Esophagus (tissue), 2 donors: ENCODE results near the gene ACOT9. TPM values are rescaled to one million over a fixed set of nuclear protein-coding genes. Genes with fewer than 3 reads are reported as not detected.
A peak's percentile ranks its signal among the peaks of the same experiment; 100 is the strongest.
"Not testable (repeated sequence)": the region's sequence is repeated elsewhere in the genome, so short reads cannot be mapped to it uniquely, and the experiment has no call there.

Source experiments
- H3K27ac ChIP-seq, 2 donors: one replicate each; pipeline ENCODE4 v1.5.1; 2013; ENCODE audit warnings: low read depth in 2 of 2, mild to moderate bottlenecking in 2 of 2, inconsistent platforms in 1 of 2, low read length in 1 of 2, moderate library complexity in 1 of 2
- H3K27me3 ChIP-seq, 2 donors: one replicate each; pipeline ENCODE4 v1.6.1; 2013; ENCODE audit warnings: low read length in 2 of 2, control low read depth in 1 of 2, mild to moderate bottlenecking in 1 of 2; ENCODE audit not compliant: insufficient read depth in 2 of 2, control insufficient read depth in 1 of 2
- H3K36me3 ChIP-seq, 2 donors: one replicate each; pipeline ENCODE4 v1.6.1; 2013; ENCODE audit warnings: low read length in 1 of 2; ENCODE audit not compliant: control insufficient read depth in 2 of 2, insufficient read depth in 2 of 2
- H3K4me1 ChIP-seq, 2 donors: one replicate each; pipeline ENCODE4 v1.6.1; 2013; ENCODE audit warnings: low read length in 1 of 2; ENCODE audit not compliant: control insufficient read depth in 2 of 2, insufficient read depth in 2 of 2
- H3K4me3 ChIP-seq, 2 donors: one replicate each; pipeline ENCODE4 v1.5.1; 2013; ENCODE audit warnings: low read length in 2 of 2, mild to moderate bottlenecking in 2 of 2, low read depth in 1 of 2, moderate library complexity in 1 of 2
- H3K9me3 ChIP-seq, 2 donors: one replicate each; pipeline ENCODE4 v1.6.1; 2013; ENCODE audit warnings: mild to moderate bottlenecking in 2 of 2, low read depth in 1 of 2, low read length in 1 of 2, moderate library complexity in 1 of 2; ENCODE audit not compliant: control insufficient read depth in 2 of 2, insufficient read depth in 1 of 2
- WGBS, 2 donors: extraction: QIAGEN DNeasy Blood & Tissue Kit; methylation state at CpG; one replicate each; pipeline ENCODE4 v1.1.7; 2013; 5-methylcytosine and 5-hydroxymethylcytosine counted together
- polyA plus RNA-seq, 2 donors: library from polyadenylated mRNA; stranded (reverse); fragments of 200-250 nt; gene quantifications; one replicate each; pipeline ENCODE4 v1.2.3, GENCODE V29; 2013
- donor health status: healthy with polysubstance abuse.
- donor health status: Bipolar disorder and iron deficiency.

ACOT9 gene
- polyA plus RNA-seq, 2 donors, result 10.3 to 11.6 TPM

GRCh38 chrX:23705235-23705634, 37.8 kb downstream of the ACOT9 start:
- Histone ChIP-seq H3K9me3 (no peaks in the 10 kb centered on the region), H3K36me3 (no peaks in the 10 kb centered on the region), H3K4me3 (no peak overlapping the region), H3K27me3 (no peaks in the 10 kb centered on the region), H3K4me1 (no peaks in the 10 kb centered on the region), H3K27ac (no peak overlapping the region)
- WGBS, 2 donors, result 86 to 93% methylated on average over 5 of the region's 5 CpGs

DNA sequence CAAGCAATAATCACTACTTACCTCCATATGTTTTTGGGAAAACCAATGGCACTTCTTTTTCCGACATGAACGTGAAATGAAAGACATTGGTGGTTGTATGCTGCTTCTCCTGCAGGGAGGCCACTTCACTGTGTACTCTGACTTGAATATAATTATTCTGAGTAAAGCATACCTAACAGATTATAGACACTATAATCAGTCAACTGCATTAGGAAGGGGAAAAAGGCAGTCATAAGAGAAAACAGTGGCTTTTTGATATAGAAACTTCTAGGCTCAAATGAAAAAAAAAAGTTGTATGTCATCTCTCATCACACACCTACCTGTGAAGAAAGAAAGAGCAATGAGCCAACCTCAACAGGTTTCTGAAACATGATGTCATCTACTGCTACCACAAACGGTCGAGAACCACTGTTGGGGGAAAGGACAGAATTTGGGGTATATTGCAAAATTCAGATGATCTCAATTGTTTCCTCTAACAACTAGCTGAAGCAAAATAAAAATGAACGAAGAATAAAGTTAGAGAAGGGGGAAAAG, 38.3 kb downstream of the ACOT9 start:
- Histone ChIP-seq H3K27ac (no peak overlapping the region), H3K4me1 (no peaks in the 10 kb centered on the region), H3K9me3 (no peaks in the 10 kb centered on the region), H3K27me3 (no peaks in the 10 kb centered on the region), H3K36me3 (no peaks in the 10 kb centered on the region), H3K4me3 (no peak overlapping the region)
- 90 to 93% methylated on average over 5 of the region's 5 CpGs for WGBS, 2 donors

DNA sequence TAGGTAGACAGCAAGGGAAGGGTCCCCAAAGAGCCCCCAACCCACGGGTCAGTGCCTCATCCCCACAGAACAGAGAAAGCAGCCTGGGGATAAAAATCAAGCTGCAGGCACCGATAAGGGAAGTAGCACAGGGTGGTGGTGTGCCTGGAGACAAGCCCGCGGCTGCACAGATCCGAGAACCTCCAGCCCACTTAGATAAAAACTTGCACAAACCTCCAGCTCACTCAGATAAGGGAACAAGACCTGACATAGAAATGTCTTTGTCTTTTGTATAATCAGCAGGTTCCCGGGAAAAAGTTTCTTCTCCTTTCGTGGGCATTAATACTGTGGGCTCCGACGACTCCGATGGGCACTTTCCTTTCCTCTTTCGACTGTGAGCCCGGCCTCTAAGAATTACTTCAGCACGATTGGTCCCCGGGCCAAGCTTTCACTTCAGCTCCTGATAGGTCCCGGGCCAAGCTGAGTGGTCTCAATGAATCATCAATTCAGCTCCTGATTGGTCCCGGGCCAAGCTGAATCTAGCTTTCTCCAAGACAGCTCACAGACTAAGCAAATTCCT, 43.4 kb downstream of the ACOT9 start:
- Histone ChIP-seq H3K36me3 (no peaks in the 10 kb centered on the region), H3K4me3 (no peak overlapping the region), H3K4me1 (no peaks in the 10 kb centered on the region), H3K9me3 (no peaks in the 10 kb centered on the region), H3K27ac (no peak overlapping the region), H3K27me3 (no peaks in the 10 kb centered on the region)
- 63 to 67% methylated on average over 16 of the region's 16 CpGs for WGBS, 2 donors

- H3K4me1 ChIP-seq, result no peaks in the 10 kb centered on the region
- H3K9me3 ChIP-seq, result no peaks in the 10 kb centered on the region
- WGBS, 2 donors, result 0 to 2% methylated on average over 6 to 8 of the region's 8 CpGs
- no peak overlapping the region for H3K27ac ChIP-seq
- no peaks in the 10 kb centered on the region for H3K36me3 ChIP-seq
- H3K4me3 ChIP-seq, result no peak overlapping the region
- no peaks in the 10 kb centered on the region for H3K27me3 ChIP-seq
These were observed 48.5 kb downstream of the ACOT9 start for GRCh38 chrX:23694606-23695005.

- no peaks in the 10 kb centered on the region for H3K27me3 ChIP-seq
- H3K4me3 ChIP-seq, result no peak overlapping the region
- 67 to 68% methylated on average over 8 of the region's 8 CpGs for WGBS, 2 donors
- H3K36me3 ChIP-seq, result no peaks in the 10 kb centered on the region
- H3K27ac ChIP-seq, result no peak overlapping the region
- no peaks in the 10 kb centered on the region for H3K9me3 ChIP-seq
- H3K4me1 ChIP-seq, result no peaks in the 10 kb centered on the region
These were observed 50.9 kb downstream of the ACOT9 start for GRCh38 chrX:23692166-23692565.

- H3K9me3 ChIP-seq, H3K36me3 ChIP-seq, H3K4me3 ChIP-seq, H3K27me3 ChIP-seq, H3K27ac ChIP-seq, H3K4me1 ChIP-seq: not testable (repeated sequence)
- WGBS, 2 donors, result 82 to 97% methylated on average over 3 of the region's 3 CpGs
These were observed 66.6 kb downstream of the ACOT9 start for GRCh38 chrX:23676486-23676885.

DNA sequence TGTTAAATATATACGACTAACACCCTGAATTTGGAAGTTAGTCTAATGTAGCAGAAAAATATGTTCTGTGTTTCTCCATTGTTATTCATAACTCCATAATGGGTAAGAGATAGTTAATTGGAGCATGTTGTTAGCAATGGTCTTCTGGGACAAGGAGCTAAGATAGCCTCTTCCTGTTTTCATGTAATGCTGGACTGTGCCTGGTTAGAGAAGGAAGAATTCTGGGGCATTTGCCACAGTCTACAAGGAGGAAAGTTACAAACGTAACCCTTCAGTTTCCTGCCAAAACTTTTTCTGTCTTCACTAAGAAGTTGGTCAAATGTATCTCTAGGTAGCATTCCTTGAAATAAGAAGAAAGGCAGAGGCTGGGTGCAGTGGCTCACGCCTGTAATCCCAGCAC, 70.0 kb downstream of the ACOT9 start:
- no peaks in the 10 kb centered on the region for H3K4me1 ChIP-seq
- no peaks in the 10 kb centered on the region for H3K27me3 ChIP-seq
- 74 to 87% methylated on average over 3 of the region's 3 CpGs for WGBS, 2 donors
- H3K9me3 ChIP-seq, result no peaks in the 10 kb centered on the region
- H3K27ac ChIP-seq, result no peak overlapping the region
- no peaks in the 10 kb centered on the region for H3K36me3 ChIP-seq
- H3K4me3 ChIP-seq, result no peak overlapping the region

- Histone ChIP-seq H3K9me3 (peaks cover 0 to 3% of the 10 kb centered on the region in 2 donors), H3K4me1 (no peaks in the 10 kb centered on the region), H3K4me3 (no peak overlapping the region), H3K36me3 (no peaks in the 10 kb centered on the region), H3K27ac (no peak overlapping the region), H3K27me3 (no peaks in the 10 kb centered on the region)
- WGBS, 2 donors, result 96 to 97% methylated on average over 1 of the region's 1 CpG
These were observed 72.5 kb downstream of the ACOT9 start for GRCh38 chrX:23670528-23670927.

DNA sequence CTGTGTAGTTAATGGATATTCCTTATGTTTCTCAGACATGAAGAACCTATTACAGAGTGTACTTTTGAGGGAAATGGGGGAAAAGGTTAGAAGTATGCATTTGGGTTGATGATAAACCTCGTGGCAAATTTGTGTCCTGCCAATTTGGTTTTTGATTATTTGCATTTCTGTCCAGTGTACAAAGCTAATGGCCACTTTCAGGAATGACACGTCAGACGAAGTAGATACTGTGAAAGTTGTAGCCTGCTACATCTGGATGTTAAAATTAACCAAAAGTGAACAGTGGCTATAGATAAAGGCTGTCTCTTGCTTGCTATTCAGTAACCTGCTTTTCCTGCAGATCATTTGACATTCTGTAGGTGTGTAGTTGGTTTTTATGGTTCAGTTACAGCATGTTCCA, 74.7 kb downstream of the ACOT9 start:
- H3K27me3 ChIP-seq, result no peaks in the 10 kb centered on the region
- no peaks in the 10 kb centered on the region for H3K4me1 ChIP-seq
- peaks cover 0 to 3% of the 10 kb centered on the region in 2 donors for H3K9me3 ChIP-seq
- no peaks in the 10 kb centered on the region for H3K36me3 ChIP-seq
- peak overlapping the region in 1 of 2 donors; percentile 51 for H3K4me3 ChIP-seq
- 2 to 27% methylated on average over 3 of the region's 3 CpGs for WGBS, 2 donors
- no peak overlapping the region for H3K27ac ChIP-seq
